Right cardiac atrium (tissue), 5 donors: ENCODE results near the gene CRYBA4. TPM values are rescaled to one million over a fixed set of nuclear protein-coding genes. Genes with fewer than 3 reads are reported as not detected.

ENCODE experiments used
- ATAC-seq, 2 donors: fragments of 200-7000 bp; cut with Tn5 transposase; one replicate each; pipeline versions ENCODE4 v1.8.0 to v1.9.1; 2020; ENCODE audit warnings: moderate library complexity in 2 of 2, mild to moderate bottlenecking in 1 of 2
- DNase-seq, 3 donors: peaks; one replicate each; pipeline ENCODE4 v3.0.0-alpha.2; 2020
- H3K27ac ChIP-seq: one replicate; pipeline ENCODE4 v1.5.1; 2013; ENCODE audit warnings: mild to moderate bottlenecking, low read length, control low read depth, moderate library complexity
- H3K27me3 ChIP-seq: one replicate; pipeline ENCODE4 v1.6.1; 2013; ENCODE audit not compliant: control insufficient read depth, insufficient read depth
- H3K4me1 ChIP-seq: one replicate; pipeline ENCODE4 v1.6.1; 2013; ENCODE audit warnings: low read length; ENCODE audit not compliant: control insufficient read depth, insufficient read depth
- H3K4me3 ChIP-seq: one replicate; pipeline ENCODE4 v1.5.1; 2013; ENCODE audit warnings: low read length, control low read depth
- H3K9me3 ChIP-seq: one replicate; pipeline ENCODE4 v1.6.1; 2013; ENCODE audit warnings: low read length; ENCODE audit not compliant: control insufficient read depth
- WGBS: extraction: QIAGEN DNeasy Blood & Tissue Kit; methylation state at CpG from one replicate; pipeline ENCODE4 v1.1.7; 2013; 5-methylcytosine and 5-hydroxymethylcytosine counted together
- intact Hi-C, 4 donors: fragments of 100-400 bp; cut with DNase I; formaldehyde crosslinking; loops; one replicate each; pipeline versions ENCODE4 v1.11.0 to v1.14.0; 2022 to 2023
- polyA plus RNA-seq: library from polyadenylated mRNA; stranded (reverse); fragments of 200-250 nt; gene quantifications from one replicate; pipeline ENCODE4 v1.2.3, GENCODE V29; 2013
- total RNA-seq, 4 donors: library from RNA; stranded (reverse); fragmentation: NEBNext Ultra II Directional; extraction: Animal tissue kit (Norgen Biotek cat#: 25700); gene quantifications; one replicate each; pipeline ENCODE4 v1.2.1, GENCODE V29; 2021
- donor health status: healthy with polysubstance abuse.
- donor health status: DM: no; HTN: yes; CAD: no.
- donor health status: DM: no; HTN: no; CAD: no.
- donor health status: DM: no; HTN: yes; CAD: no; lungs with severe emphysema.
- donor health status: DM: yes; HTN: yes; CAD: no.

The CRYBA4 gene
- total and polyA plus RNA-seq, 5 donors: not detected

DNA sequence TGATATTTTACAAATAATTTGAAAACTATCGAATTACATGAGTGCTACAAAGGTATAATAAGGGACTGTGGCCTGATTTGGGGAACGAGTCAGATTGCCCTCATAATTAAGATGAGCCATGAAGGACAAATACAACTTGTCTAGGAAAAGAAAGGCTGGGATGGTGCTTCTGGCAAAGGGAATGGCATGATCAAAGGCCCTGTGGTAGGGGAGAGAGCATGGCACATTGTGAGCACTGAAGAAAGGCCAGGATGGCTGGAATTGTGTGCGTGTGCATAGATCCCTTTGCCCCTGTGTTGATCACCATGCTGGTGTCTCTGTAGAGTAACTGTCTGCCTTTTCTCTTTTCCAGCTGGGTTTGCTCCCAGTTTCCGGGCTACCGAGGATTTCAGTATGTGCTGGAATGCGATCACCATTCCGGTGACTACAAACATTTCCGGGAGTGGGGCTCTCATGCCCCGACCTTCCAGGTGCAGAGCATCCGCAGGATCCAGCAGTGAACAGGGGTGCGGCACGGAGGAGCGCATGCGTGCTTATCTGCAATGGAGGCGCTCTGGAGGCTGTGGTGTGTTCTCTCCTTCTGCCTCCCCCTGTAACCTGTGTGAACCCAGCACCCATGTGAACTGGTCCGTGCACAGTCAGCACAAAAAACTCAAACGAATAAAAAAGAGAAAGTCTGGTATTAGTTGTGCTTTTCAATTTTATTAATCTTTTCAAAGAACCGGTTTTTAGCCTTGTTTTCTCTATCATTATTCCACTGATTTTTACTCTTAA, 8.4 kb downstream of the CRYBA4 start:
- ATAC-seq: no peak
- no peak overlapping the region for H3K27ac ChIP-seq
- WGBS: 91% methylated on average over 18 of the region's 18 CpGs
- DNase-seq: no peak
- H3K9me3 ChIP-seq: peaks cover 2% of the 10 kb centered on the region
- intact Hi-C loops: no loop called here
- H3K4me3 ChIP-seq: no peak overlapping the region
- H3K27me3 ChIP-seq: no peaks in the 10 kb centered on the region
- peaks cover 2% of the 10 kb centered on the region for H3K4me1 ChIP-seq

GRCh38 chr22:26631282-26631681, 9.5 kb downstream of the CRYBA4 start:
- Histone ChIP-seq H3K9me3 (peaks cover 2% of the 10 kb centered on the region), H3K4me3 (no peak overlapping the region), H3K4me1 (peaks cover 2% of the 10 kb centered on the region), H3K27ac (peak overlapping the region; percentile 13), H3K27me3 (no peaks in the 10 kb centered on the region)
- ATAC-seq (no peak), DNase-seq (no peak)
- intact Hi-C loops: no loop called here
- 98% methylated on average over 4 of the region's 4 CpGs for WGBS

GRCh38 chr22:26632422-26633155, 10.8 kb downstream of the CRYBA4 start:
- peak; percentile 81 to 96 for ATAC-seq
- intact Hi-C loops: no loop called here
- H3K27ac ChIP-seq: peak overlapping the region; percentile 58
- 47% methylated on average over 8 of the region's 8 CpGs for WGBS
- peaks cover 2% of the 10 kb centered on the region for H3K4me1 ChIP-seq
- H3K4me3 ChIP-seq: no peak overlapping the region
- H3K9me3 ChIP-seq: peaks cover 2% of the 10 kb centered on the region
- H3K27me3 ChIP-seq: no peaks in the 10 kb centered on the region
- DNase-seq: no peak

DNA sequence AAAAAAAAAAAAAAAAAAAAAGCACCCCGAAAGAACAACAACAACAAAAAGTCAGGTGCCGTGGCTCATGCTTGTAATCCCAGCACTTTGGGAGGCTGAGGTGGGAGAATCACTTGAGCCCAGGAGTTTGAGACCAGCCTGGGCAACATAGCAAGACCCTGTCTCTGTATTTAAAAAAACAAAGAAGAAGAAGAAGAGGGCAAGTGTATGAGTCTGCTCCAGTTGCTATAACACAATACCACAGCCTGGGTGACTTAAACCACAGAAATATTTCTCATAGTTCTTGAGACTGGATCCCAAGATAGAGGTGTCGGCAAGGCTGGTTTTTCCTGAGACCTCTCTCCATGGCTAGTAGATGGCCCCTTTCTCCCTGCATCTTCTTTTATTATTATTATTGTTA, 12.4 kb downstream of the CRYBA4 start:
- peaks cover 2% of the 10 kb centered on the region for H3K4me1 ChIP-seq
- no peak overlapping the region for H3K27ac ChIP-seq
- H3K4me3 ChIP-seq: no peak overlapping the region
- peaks cover 2% of the 10 kb centered on the region for H3K9me3 ChIP-seq
- no peaks in the 10 kb centered on the region for H3K27me3 ChIP-seq
- intact Hi-C loops: no loop called here
- DNase-seq (no peak), ATAC-seq (no peak)
- WGBS: 96% methylated on average over 3 of the region's 3 CpGs

DNA sequence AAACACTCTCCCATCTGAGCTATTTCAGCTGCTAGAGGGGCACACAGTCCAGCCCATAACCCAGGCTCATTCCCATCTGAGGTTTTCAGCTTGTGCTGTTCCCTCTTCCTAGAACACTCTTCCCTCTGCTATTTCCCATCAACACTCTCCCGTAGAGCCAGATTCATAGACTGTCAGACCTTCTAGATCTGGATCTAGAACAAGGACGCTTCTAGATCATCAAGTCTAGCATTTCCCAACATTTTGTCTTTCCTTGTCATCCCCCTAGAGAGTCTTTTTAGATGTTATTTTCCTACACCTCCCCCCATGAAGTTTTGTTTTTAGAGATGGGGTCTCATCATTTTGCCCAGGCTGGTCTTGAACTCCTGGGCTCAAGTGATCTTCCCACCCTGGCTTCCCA, 13.4 kb downstream of the CRYBA4 start:
- WGBS: 80% methylated on average over 2 of the region's 2 CpGs
- Histone ChIP-seq H3K4me1 (peaks cover 2% of the 10 kb centered on the region), H3K4me3 (no peak overlapping the region), H3K27ac (no peak overlapping the region), H3K27me3 (no peaks in the 10 kb centered on the region), H3K9me3 (peaks cover 2% of the 10 kb centered on the region)
- DNase-seq: no peak
- no peak for ATAC-seq
- intact Hi-C loops: no loop called here

DNA sequence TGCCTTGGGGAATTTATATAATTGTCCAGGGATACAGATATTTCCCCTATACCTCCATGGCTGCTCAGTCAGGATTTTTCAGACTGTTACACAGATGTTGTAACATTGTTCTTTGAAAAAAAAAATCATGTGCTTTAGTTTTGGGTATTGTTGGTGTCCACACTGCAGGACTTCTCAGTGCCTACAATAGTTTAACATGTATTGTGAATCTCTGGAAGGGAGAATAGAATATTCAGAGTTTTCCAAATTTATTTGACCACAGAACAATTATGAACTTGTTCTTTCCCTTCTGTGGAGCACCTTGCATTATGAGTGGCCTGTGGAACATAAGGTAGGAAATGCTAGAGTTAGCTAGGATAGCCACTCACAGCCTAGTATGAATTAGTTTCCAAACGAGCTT, 14.5 kb downstream of the CRYBA4 start:
- H3K4me3 ChIP-seq: no peak overlapping the region
- intact Hi-C loops: no loop called here
- ATAC-seq (no peak), DNase-seq (no peak)
- no peak overlapping the region for H3K27ac ChIP-seq
- H3K27me3 ChIP-seq: no peaks in the 10 kb centered on the region
- H3K9me3 ChIP-seq: no peaks in the 10 kb centered on the region
- 42% methylated on average over 1 of the region's 1 CpG for WGBS
- peaks cover 2% of the 10 kb centered on the region for H3K4me1 ChIP-seq

DNA sequence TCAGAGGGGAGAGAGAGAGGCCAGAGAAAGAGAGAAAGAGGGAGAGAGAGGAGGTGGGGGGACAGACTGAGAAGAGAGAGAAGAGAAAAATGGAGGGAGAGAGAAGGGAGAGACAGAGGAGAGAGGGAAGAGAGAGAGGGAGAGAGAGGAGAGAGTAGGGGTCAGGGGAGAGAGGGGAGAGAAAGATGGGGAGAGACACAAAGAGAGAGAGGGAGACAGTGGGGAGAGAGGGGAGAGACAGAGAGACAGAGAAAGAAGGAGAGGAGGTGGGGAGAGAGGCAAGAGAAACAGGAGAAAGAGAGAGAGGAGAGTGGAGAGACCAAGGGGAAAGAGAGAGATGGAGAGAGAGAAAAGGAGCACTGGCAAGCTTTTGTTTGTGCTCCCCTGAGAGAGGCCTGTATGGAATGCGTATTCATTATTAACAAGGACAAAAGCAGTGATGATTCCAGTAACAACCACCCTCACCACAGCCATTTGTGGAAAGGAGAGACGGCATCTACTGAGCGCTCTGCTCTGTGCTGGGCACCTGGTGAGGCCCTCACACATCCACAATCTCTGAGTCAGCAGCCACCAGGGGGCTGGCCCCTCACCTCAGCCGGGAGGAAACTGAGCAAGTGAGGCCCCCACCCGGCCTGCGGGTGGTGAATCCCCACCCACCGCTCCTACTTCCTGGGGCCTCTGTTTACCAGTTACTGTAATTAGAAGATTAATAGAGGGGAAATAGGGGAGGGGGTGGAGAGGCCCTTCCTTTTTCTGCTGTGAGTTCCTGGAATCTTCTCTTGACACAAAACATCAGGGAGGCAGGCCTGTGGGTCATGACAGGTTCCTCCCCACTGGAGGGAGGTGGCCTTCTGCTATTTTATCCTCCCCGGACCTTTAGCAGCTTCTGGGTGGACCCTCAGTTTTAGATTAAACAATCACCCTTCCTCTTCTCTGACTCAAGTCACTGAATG, 21.0 kb downstream of the CRYBA4 start:
- H3K4me1 ChIP-seq: peaks cover 3% of the 10 kb centered on the region
- intact Hi-C loops: no loop called here
- H3K4me3 ChIP-seq: no peak overlapping the region
- H3K27ac ChIP-seq: peak overlapping the region; percentile 63
- no peaks in the 10 kb centered on the region for H3K9me3 ChIP-seq
- 27% methylated on average over 8 of the region's 8 CpGs for WGBS
- no peaks in the 10 kb centered on the region for H3K27me3 ChIP-seq
- DNase-seq: peak in 2 of 3 donors; percentile 63 to 79
- peak; percentile 3 to 65 for ATAC-seq

- Histone ChIP-seq H3K4me3 (no peak overlapping the region), H3K9me3 (no peaks in the 10 kb centered on the region), H3K27me3 (no peaks in the 10 kb centered on the region), H3K27ac (no peak overlapping the region), H3K4me1 (peaks cover 3% of the 10 kb centered on the region)
- intact Hi-C loops: no loop called here
- 80% methylated on average over 15 of the region's 15 CpGs for WGBS
- ATAC-seq: no peak
- no peak for DNase-seq
Observed at GRCh38 chr22:26643418-26644100, 21.8 kb downstream of the CRYBA4 start.

DNA sequence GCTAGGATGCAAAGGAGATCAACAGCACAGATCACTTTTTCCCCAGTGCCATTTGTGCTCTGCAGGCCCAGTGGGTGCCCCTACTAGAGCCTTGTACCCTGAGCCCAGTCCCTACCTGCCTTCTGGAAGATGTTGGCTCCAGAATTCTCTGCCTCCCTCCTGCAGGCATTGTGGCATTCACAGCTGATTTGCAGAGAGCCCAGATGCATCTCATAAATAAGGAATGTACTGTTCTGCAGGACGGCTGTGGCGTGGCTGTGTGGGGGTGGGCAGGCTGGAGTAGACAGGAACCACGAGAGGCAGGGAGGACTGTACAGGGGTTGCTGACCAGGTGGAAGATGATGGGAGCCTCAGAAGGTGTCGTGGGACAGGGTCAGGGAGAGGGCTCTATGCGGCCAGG, 24.4 kb downstream of the CRYBA4 start:
- H3K4me1 ChIP-seq: peaks cover 3% of the 10 kb centered on the region
- H3K9me3 ChIP-seq: no peaks in the 10 kb centered on the region
- no peak overlapping the region for H3K27ac ChIP-seq
- DNase-seq: no peak
- no peaks in the 10 kb centered on the region for H3K27me3 ChIP-seq
- no peak for ATAC-seq
- intact Hi-C loops: no loop called here
- WGBS: 44% methylated on average over 5 of the region's 5 CpGs
- no peak overlapping the region for H3K4me3 ChIP-seq

DNA sequence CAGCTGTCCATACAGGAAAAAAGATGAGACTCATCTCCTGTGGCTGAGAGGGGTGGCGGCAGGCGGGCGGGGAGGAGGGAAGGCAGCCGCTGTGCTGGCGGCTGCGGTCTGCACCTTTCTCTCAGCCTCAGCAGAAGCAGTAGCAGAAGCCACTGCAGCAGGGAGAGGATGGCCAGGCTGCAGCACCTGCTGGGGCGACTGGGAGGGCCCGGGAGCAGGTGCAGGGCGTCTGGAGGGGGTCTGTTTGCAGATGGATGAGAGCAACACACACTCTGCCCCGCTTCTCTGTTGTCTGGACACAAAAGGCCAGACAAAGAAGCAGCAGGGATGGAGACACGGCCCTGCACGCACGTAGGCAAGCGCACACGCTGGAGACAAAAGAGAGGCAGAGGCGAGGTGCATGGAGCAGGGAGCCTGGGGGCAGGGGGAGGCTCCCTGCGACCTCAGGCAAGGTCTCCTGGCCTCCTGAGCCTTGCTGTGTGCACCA, 26.3 kb downstream of the CRYBA4 start:
- Histone ChIP-seq H3K4me3 (no peak overlapping the region), H3K27me3 (no peaks in the 10 kb centered on the region), H3K4me1 (peaks cover 3% of the 10 kb centered on the region), H3K9me3 (no peaks in the 10 kb centered on the region), H3K27ac (no peak overlapping the region)
- intact Hi-C loops: no loop called here
- WGBS: 21% methylated on average over 17 of the region's 17 CpGs
- DNase-seq: no peak
- ATAC-seq: no peak
